ENCODE results near the gene TBX15. TPM values are rescaled to one million over a fixed set of nuclear protein-coding genes. Genes with fewer than 3 reads are reported as not detected.

TBX15 gene
- polyA plus RNA-seq, 4 donors, result 0.14 to 0.39 (median 0.18) TPM

GRCh38 chr1:118985640-118986554 is 2.2 kb downstream of the TBX15 start:
- DNase-seq (ENCODE audit: low read depth in 4 of 4, low spot score in 3 of 4), result no peak

- DNase-seq (ENCODE audit: low read depth in 4 of 4, low spot score in 3 of 4), result no peak
These were observed 3.2 kb downstream of the TBX15 start for GRCh38 chr1:118984722-118985639.

- DNase-seq (ENCODE audit: low read depth in 4 of 4, low spot score in 3 of 4), result no peak
These were observed 3.9 kb downstream of the TBX15 start for GRCh38 chr1:118984086-118984721.

DNA sequence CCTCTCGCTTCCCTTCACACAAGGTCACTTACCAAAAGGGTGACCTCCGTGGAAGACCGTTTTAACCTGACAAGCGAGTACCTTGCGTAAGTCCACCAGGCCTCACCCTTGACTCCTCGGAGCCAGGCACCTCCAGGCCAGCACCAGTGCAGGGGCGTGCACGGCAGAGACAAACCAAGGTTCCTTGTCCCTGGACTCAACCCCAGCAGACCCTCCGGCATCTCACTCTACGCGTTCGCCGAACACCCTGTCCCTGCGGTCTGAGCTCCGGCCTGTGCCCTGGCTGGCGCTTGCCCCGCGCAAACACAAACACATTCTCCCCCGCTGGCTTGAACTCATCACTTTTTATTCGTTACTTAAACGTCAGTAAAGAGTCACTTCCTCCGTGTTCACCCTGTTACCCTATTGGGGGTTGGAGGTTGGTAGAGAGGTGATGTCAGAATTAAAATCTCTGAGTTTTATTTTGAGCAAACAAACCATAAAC is 4.5 kb downstream of the TBX15 start:
- no peak for DNase-seq (ENCODE audit: low read depth in 4 of 4, low spot score in 3 of 4)

DNA sequence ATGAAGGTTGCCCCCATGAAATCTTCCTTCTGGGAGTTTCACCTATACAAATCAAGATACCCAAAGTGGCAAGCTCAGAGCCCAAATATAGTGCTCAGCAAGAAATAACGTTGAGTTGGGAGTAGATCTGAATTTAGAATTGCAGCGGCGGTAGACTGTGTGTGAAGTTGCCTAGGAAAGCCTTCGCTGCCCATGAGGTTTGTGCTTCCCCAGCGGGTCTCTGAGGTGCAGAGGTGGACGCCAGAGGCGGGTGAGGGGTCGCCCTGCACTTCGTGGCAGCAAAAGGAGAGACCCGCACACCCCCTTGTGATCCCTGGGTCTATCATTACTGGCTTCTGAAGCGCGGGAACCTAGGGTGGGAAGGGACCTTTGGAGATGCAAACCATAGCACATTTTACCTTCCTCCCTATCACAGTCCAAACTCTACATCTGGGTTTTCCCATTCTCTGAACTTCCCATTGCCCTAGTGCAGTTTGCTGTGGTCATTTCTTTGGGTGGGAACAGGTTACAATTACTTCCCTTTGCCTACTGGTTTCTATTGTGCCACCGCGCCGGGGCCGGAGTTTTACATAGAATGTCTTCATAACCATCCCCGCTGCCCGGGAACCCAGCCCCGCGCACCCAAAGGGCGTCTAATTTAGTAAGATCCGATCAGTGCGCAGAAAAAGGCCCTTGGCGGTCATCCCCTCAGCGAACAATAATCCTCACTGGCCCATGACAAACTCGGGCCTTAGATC is 5.2 kb downstream of the TBX15 start:
- DNase-seq (ENCODE audit: low read depth in 4 of 4, low spot score in 3 of 4), result no peak

DNA sequence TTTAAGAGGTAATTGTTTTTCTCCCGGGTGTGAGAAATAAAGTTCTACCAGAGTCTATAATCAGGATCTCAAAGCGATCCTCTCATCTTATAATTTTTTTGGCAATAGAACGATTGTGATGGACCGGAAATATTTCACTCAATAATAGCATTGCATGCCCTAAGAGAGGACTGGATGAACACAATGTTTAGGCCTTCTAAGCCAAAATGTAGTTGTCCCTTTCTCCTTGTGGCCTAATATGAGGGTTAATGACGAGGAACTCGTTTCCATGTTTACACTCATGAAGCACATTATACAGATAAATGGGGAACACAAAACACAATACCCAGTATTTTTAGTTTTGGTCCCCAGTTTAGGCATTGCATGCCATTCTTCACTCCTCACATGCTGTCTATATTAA is 5.9 kb downstream of the TBX15 start:
- DNase-seq (ENCODE audit: low read depth in 4 of 4, low spot score in 3 of 4), result no peak

DNA sequence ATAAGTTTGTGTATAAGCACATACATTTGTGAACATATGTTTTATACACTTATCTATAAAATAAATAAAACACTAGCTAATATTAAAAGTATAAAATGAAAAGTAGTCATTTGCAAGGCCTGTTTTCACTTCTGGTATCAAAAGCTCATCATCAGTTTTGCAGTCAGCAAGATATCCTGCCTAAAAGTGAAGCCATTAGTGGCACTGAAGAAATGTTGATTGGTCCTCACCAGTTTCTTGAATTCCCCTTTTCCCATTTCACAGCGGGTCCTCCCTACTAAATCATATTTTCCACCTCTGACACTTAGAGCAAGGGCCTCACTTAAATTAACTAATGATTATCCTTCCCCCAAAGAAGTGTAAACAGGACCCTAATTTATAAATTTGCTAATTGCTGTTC is 6.7 kb downstream of the TBX15 start:
- no peak for DNase-seq (ENCODE audit: low read depth in 4 of 4, low spot score in 3 of 4)

- no peak for DNase-seq (ENCODE audit: low read depth in 4 of 4, low spot score in 3 of 4)
These were observed 8.2 kb downstream of the TBX15 start for GRCh38 chr1:118979754-118980575.

- DNase-seq (ENCODE audit: low read depth in 4 of 4, low spot score in 3 of 4), result no peak
These were observed 9.0 kb downstream of the TBX15 start for GRCh38 chr1:118978914-118979701.

DNA sequence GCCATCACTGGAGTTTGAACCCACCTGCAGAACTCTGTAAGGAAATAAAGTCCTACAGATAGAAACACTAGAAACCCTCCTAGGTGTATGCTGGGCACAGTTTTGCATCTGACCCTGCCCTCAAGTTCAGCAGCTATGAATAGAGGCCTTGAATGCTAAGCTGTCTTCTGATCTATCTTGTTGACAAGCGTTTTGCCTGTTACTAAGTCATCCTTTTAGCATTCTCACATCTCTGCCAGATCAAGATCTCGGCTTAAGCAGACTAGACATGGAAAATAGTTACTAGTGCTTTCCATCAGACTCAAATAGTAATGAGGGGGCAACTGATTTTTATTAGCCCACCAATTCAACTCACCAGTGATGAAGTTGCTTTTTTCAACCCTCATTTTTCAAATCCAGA is 10.5 kb downstream of the TBX15 start:
- no peak for DNase-seq (ENCODE audit: low read depth in 4 of 4, low spot score in 3 of 4)

DNA sequence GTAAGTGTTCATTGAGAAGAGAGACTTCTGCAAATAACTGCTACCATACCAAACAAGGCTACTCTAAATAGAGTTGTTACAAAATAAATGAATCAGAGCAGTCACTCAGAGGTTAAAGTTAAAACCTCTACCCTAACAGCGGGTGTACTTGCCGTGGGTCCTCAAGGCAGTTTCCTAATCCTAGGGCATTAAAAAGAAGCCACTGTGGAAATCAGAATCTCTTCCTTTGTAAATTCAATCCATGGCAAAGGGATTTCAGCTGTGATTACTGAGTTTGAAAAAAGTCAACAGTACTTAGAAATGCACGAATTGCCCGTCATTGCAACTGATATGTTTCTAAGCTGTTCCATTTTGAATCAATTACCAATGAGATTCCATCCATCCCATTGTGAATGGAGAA is 13.5 kb downstream of the TBX15 start:
- DNase-seq (ENCODE audit: low read depth in 4 of 4, low spot score in 3 of 4), result no peak

DNA sequence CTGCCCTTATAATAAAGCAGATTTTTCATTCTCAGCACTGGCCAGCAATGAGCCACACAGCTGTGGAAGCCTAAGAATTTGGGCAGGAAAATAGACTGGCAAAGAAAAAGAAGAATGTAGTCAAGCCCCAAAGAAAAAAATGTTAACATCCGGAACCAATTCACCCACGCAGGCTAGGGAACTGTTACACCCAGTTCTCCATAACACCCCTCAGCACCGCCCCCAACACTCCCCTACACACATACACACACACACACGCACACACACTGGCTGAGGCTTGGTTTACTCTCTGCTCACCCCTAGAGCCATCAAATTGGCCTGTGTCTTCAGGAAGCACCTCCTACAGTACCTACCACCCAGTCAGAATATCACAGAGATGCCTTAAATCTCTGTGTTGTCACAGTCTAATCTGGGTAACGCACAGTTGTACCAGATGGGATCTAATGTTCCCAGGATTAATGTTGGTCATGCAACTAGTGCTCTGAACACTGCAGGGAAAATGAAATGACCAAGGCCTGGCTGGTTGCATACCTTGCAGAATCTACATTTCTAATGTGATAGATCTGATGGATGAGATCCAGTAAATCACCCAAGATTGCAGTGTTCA is 14.5 kb downstream of the TBX15 start:
- no peak for DNase-seq (ENCODE audit: low read depth in 4 of 4, low spot score in 3 of 4)

DNA sequence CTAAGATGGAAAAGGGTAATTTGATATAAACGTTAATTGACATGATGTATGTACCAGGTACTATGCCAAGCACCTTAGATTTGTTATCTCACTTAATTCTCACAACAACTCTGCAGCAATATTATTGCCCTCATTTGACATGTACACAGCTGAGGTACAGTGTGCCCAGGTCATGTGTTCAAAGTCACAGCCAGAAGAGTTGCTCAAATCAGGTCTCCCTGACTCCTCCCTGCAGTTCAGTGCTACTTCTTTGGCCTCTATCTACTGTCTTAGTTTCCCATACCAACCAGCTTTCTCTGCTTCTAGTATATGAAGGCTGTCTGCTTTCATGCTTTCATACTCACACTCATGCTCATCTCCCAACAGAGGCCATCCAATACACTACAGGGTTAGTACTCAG is 15.1 kb downstream of the TBX15 start:
- no peak for DNase-seq (ENCODE audit: low read depth in 4 of 4, low spot score in 3 of 4)

GRCh38 chr1:118970451-118970850 is 17.7 kb downstream of the TBX15 start:
- no peak for DNase-seq (ENCODE audit: low read depth in 4 of 4, low spot score in 3 of 4)

DNA sequence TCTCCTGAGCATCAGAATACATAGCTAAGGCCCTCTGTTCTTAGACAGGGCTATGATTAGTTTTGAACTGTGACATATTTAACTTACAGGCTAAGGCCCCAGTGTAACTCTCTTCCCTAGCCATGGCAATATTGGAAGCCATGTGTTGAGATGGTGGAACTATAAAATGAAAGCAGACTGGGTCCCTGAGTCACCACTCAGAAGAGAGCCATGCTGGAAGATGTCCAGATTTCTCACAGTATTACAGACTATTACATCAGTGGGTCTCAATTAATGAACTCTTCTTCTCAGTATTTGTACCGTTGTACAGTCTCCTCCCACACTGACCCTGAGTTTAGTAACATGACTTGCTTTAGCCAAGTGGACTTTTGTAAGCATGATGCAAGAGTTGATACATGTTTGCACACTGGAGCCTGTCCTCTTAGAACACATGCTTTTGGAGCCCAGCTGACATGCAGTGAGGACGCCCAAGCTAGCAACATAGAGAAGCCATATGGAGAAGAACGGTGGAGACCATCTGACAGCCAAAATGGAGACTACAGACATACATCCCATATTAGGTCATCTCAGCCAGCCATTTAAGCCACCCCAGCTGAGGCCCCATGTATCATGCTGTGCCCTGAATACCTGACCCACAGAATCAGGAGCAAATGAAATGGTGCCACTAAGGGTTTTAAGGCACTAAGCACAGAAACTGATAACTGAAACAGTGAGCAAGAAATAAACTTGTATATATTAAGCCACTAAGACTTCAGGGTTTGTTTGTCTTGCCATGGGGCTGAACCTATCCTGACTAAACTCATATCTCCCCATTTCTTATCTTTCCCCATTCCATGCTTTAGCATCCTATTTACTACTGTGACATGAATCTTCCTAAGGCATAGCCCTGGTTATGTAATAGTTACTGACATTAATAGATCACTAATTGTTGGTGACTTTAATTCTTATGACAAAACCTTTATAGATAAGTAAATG is 24.4 kb downstream of the TBX15 start:
- no peak for DNase-seq (ENCODE audit: low read depth in 4 of 4, low spot score in 3 of 4)

- DNase-seq (ENCODE audit: low read depth in 4 of 4, low spot score in 3 of 4), result no peak
These were observed 25.0 kb downstream of the TBX15 start for GRCh38 chr1:118963138-118963455.

DNA sequence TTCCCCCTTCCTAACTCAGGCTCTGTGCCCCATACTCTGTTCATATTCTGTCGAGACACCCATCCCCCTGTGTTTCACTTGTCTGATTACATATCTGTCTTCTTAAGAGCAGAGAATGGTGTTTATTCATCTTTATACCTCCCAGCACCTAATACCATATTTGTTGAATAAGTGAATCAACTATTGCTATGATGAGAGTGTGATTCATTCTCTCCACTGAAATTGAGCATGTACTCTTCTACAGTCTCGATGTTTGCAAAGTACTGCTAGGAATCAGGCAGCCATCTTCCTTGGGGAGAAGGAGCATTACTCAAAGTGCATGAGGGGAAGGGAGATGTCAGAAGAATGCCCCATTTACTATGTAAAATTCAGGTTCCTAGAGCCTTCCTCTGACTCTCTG is 27.0 kb downstream of the TBX15 start:
- DNase-seq (ENCODE audit: low read depth in 4 of 4, low spot score in 3 of 4), result no peak
